ENCODE results near the gene AFF3.

Gene AFF3

GRCh38 chr2:99825630-99826029, 316.8 kb downstream of the AFF3 start:
- TF ChIP-seq CTCF (IDR thresholded peaks at IDR 0.05; ENCODE audit: borderline replicate concordance, insufficient read depth, low read depth, low read length) = no peak
- H3K4me3 ChIP-seq (ENCODE audit: low read depth, low read length) = no peak overlapping the region

- no peak for TF ChIP-seq CTCF (IDR thresholded peaks at IDR 0.05; ENCODE audit: borderline replicate concordance, insufficient read depth, low read depth, low read length)
These were observed 317.6 kb downstream of the AFF3 start for GRCh38 chr2:99824758-99825157.

GRCh38 chr2:99822474-99823207, 319.7 kb downstream of the AFF3 start:
- no peak for TF ChIP-seq CTCF (IDR thresholded peaks at IDR 0.05; ENCODE audit: borderline replicate concordance, insufficient read depth, low read depth, low read length)
- no peak overlapping the region for H3K4me3 ChIP-seq (ENCODE audit: low read depth, low read length)

More at GRCh38 chr2:99824758-99825157, 317.6 kb downstream of the AFF3 start:
- H3K4me3 ChIP-seq (ENCODE audit: low read depth, low read length) = no peak overlapping the region

GRCh38 chr2:99821984-99822383, 320.4 kb downstream of the AFF3 start:
- no peak overlapping the region for H3K4me3 ChIP-seq (ENCODE audit: low read depth, low read length)
- no peak for TF ChIP-seq CTCF (IDR thresholded peaks at IDR 0.05; ENCODE audit: borderline replicate concordance, insufficient read depth, low read depth, low read length)

GRCh38 chr2:99821572-99821971, 320.8 kb downstream of the AFF3 start:
- no peak overlapping the region for H3K4me3 ChIP-seq (ENCODE audit: low read depth, low read length)
- no peak for TF ChIP-seq CTCF (IDR thresholded peaks at IDR 0.05; ENCODE audit: borderline replicate concordance, insufficient read depth, low read depth, low read length)

- no peak overlapping the region for H3K4me3 ChIP-seq (ENCODE audit: low read depth, low read length)
These were observed 321.4 kb downstream of the AFF3 start for GRCh38 chr2:99821039-99821438.

More at GRCh38 chr2:99821039-99821438, 321.4 kb downstream of the AFF3 start:
- no peak for TF ChIP-seq CTCF (IDR thresholded peaks at IDR 0.05; ENCODE audit: borderline replicate concordance, insufficient read depth, low read depth, low read length)

Data from GM12875 (cell line).